Right lung (tissue), 10 donors: ENCODE data around the gene IL6ST. TPM values are rescaled to one million over a fixed set of nuclear protein-coding genes. Genes with fewer than 3 reads are reported as not detected.
A peak's percentile ranks its signal among the peaks of the same experiment; 100 is the strongest.
"Not testable (repeated sequence)": the region's sequence is repeated elsewhere in the genome, so short reads cannot be mapped to it uniquely, and the experiment has no call there.

ENCODE experiments used
- DNase-seq, 2 donors: peaks; one replicate each; pipeline ENCODE4 v3.0.0-alpha.2; 2013
- long read RNA-seq, 8 donors: transcript quantifications; one replicate each; lab custom pipeline, GENCODE V29; 2026
- polyA plus RNA-seq, 5 donors: library from polyadenylated mRNA; unstranded; fragments of 120-200 nt; gene quantifications; one replicate each; pipeline versions ENCODE4 v1.2.1 to v1.2.3, GENCODE V29; 2013; ENCODE audit warnings: inconsistent platforms in 1 of 5, low replicate concordance in 1 of 5; ENCODE audit not compliant: insufficient read length in 5 of 5, insufficient read depth in 1 of 5

The IL6ST gene
- 100 to 1,000 TPM in 4 of 5 donors, 10 to 100 TPM in 1; 89.7 to 206 (median 197) TPM for polyA plus RNA-seq
- long read RNA-seq, donor 1, full-length matches to known transcripts = 37 of 21,637 reads
- long read RNA-seq, donor 1, partial matches to known transcripts = 21,172 of 21,637 reads
- long read RNA-seq, donor 1, other reads (novel, unspliced or antisense) = 428 of 21,637 reads
- long read RNA-seq, donor 2, full-length matches to known transcripts = 15 of 7,391 reads
- long read RNA-seq, donor 2, partial matches to known transcripts = 7,281 of 7,391 reads
- long read RNA-seq, donor 2, other reads (novel, unspliced or antisense) = 95 of 7,391 reads
- long read RNA-seq, donor 3, full-length matches to known transcripts = 23 of 319 reads
- long read RNA-seq, donor 3, partial matches to known transcripts = 136 of 319 reads
- long read RNA-seq, donor 3, other reads (novel, unspliced or antisense) = 160 of 319 reads
- long read RNA-seq, donor 4, full-length matches to known transcripts = 32 of 294 reads
- long read RNA-seq, donor 4, partial matches to known transcripts = 0 of 294 reads
- long read RNA-seq, donor 4, other reads (novel, unspliced or antisense) = 262 of 294 reads
- long read RNA-seq, donor 5, full-length matches to known transcripts = 28 of 538 reads
- long read RNA-seq, donor 5, partial matches to known transcripts = 10 of 538 reads
- long read RNA-seq, donor 5, other reads (novel, unspliced or antisense) = 500 of 538 reads
- long read RNA-seq, donor 6, full-length matches to known transcripts = 31 of 14,304 reads
- long read RNA-seq, donor 6, partial matches to known transcripts = 13,963 of 14,304 reads
- long read RNA-seq, donor 6, other reads (novel, unspliced or antisense) = 310 of 14,304 reads
- long read RNA-seq, donor 7, full-length matches to known transcripts = 52 of 13,180 reads
- long read RNA-seq, donor 7, partial matches to known transcripts = 12,699 of 13,180 reads
- long read RNA-seq, donor 7, other reads (novel, unspliced or antisense) = 429 of 13,180 reads
- long read RNA-seq, donor 8, full-length matches to known transcripts = 6 of 7,520 reads
- long read RNA-seq, donor 8, partial matches to known transcripts = 7,439 of 7,520 reads
- long read RNA-seq, donor 8, other reads (novel, unspliced or antisense) = 75 of 7,520 reads

DNA sequence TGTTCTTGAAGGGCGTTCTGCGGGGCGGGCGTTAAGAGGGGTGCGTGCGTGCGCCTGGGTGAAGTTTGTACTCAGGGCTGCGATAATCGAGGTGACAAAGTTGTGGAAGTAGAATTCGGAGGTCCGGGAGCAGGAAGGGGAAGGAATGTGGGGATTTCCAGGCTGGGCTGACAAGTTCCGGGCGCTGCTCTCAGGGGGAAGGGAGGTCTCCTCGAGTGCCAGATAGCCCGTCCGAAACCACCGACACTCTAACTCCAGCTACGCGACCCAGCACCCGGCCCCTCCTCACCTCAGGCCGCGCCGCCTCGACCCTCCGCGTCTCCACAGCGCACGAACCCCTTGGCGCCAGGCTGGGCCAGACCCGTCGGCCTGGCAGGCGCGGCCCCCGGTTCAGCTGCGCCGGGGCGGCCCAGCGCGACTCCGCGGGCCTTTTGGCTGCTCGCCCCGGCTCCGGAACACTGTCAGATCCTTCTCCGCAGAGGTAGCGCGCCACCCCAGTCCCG lies at the start of gene IL6ST:
Gene IL6ST (minus strand): TSS at position 469 of the 503 bp plus-strand sequence. CDS start 18,685 bp downstream, outside the sequence.
- no peak for DNase-seq

DNA sequence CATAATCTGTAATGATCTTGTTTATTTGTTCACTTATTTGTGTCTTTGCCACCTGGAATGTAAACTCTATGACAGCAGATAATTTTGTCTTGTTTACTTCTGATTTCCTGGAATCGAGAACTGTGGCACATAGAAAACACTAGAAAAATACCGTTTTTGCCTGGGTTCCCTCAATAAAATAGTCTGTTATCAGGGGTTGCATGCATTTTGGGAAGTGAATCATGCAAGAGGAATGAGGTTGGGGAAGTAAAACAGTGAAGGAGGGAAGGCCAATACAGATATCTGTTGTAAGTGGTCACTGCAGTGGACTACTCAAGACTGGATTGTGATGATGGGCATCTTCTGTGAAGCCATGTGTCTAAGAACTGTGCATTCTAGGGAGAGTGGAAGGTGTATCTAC lies 45.2 kb upstream of the IL6ST start:
- no peak for DNase-seq

DNA sequence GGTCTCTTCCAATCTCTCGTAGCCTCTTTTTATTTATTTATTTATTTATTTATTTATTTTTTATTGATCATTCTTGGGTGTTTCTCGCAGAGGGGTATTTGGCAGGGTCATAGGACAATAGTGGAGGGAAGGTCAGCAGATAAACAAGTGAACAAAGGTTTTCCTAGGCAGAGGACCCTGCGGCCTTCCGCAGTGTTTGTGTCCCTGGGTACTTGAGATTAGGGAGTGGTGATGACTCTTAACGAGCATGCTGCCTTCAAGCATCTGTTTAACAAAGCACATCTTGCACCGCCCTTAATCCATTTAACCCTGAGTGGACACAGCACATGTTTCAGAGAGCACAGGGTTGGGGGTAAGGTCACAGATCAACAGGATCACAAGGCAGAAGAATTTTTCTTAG lies 43.4 kb upstream of the IL6ST start:
- DNase-seq = not testable (repeated sequence)

DNA sequence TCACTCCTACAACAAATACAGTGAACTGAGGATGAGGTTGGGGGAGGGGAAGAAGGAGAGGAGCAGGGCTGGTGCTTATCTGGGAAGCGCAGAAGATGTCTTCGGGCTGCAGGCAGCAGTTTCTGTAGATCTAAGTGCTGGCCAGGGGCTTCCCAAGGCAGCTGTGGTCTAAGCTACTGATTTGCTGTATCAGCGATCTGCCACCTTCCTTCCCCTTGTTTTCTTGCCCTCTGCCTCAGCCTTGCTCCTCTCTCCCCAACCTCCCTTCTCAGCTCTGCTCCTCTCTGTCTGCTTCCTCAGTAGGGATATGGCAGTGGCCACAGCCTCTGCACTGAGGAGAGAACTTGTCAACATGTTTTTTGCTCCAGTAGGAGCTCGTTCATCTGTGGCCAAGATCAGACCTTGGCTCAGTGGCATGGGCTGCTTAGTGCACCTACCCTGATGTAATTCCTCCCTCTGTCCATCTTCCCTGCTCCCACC lies 42.8 kb upstream of the IL6ST start:
- DNase-seq = no peak

DNA sequence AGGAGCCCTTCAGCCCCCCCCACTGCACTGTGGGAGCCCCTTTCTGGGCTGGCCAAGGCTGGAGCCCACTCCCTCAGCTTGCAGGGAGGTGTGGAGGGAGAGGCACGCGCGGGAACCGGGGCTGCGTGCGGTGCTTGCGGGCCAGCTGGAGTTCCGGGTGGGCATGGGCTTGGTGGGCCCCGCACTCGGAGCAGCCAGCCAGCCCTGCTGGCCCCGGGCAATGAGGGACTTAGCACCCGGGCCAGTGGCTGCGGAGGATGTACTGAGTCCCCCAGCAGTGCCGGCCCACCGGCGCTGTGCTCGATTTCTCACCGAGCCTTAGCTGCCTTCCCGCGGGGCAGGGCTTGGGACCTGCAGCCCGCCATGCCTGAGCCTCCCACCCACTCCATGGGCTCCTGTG lies 40.6 kb upstream of the IL6ST start:
- DNase-seq = not testable (repeated sequence)

DNA sequence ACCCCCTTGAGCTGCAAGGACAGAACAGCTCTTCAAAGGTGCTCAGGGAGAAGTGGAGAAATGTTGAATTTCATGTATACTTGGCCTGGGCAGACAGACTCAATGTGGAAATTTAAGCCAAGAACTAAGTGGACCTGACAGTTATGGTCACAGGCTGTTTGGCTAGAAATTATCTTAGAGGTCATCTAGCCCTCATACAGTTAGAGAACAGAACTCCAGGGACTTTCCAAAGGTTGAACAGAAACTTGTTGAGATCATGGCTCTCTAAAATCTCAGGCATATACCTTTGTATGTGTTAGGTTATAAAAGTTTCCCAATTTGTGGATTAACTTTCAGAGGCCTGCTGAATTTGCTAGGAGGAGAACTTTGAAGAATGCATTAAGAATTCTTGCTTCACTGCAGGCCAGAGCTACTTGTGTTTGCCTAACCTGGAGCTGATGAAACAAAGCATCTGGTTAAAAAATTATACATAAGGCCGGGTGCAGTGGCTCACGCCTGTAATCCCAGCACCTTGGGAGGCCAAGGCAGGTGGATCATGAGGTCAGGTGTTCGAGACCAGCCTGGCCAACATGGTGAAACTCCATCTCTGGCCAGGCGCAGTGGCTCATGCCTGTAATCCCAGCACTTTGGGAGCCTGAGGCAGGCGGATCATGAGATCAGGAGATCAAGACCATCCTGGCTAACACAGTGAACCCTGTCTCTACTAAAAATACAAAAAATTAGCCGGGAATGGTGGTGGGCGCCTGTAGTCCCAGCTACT lies 35.3 kb upstream of the IL6ST start:
- DNase-seq = not testable (repeated sequence)

DNA sequence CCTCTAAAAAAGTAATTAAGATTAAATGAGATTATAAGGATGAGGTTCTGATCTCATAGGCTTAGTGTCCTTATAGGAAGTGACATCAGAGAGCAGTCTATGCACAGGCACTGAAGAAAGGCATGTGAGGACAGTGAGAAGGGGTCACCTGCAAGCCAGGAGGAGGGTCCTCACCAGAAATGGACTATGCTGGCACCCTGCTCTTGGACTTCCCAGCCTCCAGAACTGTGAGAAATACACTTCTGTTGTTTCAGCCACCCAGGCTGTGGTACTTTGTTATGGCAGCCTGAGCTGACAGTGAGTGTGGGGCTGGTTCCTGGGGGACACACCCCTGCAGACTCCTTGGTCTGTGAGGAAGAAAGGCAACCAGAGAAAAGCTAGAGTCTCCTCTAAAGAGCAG lies 34.7 kb upstream of the IL6ST start:
- no peak for DNase-seq

DNA sequence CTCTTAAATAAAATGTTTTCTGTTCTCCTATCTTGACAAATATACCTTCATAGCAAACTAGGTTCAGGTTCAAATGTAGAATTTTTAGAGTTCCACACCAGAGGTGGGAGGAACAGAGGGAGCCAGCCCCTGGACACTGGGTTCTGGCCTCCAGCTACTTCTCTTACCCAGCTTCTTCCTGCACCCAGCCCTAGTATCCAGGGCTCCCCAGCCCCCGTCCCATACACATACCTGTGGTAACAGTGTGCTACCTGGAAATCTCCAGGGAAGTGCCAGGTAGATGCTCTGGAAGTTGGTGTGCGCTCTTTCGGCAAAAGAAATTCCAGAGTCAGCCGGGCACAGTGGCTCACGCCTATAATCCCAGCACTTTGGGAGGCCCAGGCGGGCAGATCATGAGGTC lies 33.9 kb upstream of the IL6ST start:
- no peak for DNase-seq

DNA sequence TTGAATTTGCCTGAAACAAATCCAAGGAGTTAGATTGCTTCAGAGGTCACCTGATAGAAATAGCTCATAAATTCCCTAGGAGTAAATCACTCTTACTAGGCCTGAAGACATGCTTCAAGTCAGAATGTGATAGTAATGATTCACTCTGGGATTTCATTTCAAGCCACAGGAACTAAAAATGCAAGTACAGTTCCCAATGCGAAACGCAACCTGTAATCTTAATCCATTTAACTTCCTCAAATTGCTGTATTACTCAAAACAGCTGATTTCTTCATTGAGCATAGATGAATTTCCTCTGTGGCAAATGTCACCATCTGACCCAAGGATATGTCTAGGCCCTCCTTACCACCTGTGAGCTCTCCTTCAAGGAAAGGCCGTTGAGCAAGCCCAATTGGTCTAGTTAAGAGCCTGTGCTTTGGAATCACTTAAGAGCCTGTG lies 32.1 kb upstream of the IL6ST start:
- DNase-seq = no peak

DNA sequence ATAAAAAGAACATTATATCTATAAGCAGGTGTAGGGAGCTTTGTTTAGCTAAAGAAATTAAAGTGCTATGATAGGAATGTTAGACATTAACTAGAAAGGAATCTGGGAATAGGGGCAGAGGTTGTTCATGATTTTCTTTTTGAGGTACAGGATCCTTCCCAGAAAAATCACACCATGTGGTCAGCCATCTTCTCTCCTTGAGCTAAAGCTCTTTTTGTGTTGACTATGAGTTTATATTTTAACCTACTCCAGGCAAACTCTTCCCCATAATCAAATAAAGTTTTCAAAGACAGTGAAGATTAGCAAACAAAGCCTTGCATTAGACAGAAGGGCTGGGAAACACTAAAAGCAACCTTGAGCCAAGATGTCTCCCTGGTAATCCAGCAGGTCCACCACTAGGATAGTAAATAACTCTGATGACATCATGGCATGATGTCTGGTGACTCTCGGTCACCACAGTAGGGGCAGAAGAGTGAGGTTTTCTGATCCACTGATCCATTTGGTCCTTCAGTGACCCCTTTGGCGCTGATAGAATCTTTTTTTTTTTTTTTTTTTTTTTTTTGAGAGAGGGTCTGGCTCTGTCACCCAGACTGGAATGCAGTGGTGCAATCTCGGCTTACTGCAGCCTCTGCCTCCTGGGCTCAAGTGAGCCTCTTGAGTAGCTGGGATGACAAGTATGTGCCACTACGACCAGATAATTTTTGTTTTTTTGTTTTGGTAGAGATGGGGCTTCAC lies 30.6 kb upstream of the IL6ST start:
- DNase-seq = no peak

DNA sequence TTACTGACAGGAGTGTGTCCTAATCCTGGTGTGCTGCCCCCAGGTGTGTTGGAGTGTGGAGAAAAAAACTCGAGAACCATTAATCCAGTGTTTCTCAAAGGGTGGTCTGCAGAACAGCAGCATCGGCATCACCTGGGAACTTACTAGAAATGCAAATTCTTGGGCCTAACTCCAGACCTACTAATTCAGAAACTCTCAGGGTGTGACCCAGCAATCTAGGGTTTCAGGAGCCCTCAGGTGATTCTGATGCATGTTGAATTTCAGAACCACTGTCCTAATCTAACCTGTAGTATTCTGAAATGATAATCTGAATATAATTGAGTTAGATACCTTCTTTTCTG lies 30.0 kb upstream of the IL6ST start:
- no peak for DNase-seq

DNA sequence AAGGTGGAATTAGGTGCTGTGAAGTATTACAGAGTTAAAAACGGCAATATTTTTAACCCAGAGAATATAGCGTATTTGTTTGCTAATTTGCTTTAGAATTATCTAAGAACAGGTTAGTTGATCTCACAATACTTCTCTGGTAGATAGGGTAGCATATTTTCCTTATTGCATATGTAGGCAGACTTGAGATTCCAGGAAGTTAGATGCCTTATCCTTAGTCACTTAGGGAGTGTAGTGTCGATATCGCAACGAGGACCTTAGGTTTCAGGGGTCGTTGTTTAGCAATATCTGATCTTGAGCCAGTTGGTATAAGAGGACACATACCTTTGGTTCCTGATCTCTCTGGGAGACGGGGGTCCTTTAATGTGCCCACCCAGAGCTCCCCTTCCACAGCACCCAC lies 28.5 kb upstream of the IL6ST start:
- no peak for DNase-seq

DNA sequence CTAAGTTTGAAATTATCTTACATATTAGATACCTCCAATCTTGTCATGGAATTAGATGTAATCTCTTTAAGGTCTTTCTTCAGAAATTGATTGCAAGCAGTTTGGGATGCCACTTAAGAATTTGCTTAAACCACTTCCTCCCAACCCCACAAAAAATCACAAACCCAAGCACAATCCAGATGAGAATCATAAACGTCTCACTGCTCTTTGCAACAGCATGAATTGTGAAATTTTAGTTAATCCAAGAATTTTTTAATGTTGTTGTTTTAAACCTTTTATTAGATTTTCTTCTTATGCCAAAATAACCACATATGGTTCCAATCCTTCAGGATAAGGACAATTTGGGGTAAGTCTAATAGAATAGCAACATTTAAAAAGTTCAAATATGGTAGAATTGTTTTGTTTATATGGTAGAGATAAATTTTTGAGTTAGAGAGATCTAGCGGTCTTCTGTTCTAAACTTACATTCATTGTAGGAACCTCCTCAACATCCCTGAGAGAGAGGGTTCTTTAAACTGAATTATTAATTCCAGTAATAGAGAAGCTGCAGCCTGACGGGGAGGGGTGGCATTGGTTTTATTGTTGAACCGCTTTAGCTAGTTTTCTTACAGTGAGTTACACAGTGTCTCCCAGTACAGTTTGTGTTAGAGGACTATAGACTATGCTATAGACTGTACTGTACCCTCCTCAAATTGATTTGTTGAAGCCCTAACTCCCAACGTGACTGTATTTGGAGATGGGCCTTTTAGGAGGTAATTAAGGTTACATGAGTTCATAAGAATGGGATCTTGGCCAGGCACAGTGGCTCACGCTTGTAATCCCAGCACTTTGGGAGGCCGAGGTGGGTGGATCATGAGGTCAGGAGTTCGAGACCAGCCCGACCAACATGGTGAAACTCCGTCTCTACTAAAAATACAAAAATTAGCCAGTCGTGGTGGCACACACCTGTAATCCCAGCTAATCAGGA lies 24.8 kb upstream of the IL6ST start:
- peak in 1 of 2 donors; percentile 46 for DNase-seq

DNA sequence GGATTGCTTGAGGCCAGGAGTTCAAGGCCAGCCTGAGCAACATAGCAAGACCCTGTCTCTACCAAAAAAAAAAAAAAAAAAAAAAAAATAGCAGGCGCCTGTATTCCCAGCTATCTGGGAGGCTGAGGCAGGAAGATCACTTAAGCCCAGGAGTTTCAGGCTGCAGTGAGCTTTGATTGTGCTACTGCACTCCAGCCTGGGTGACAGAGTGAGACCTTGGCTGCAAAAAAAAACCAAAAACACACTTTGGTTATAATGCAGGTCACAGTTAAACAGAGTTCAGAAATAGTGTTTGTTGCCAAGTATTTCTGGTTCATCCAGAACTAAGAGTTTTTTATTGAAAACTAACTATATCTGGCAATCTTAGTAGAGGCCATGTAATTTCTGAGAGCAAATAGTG lies 24.1 kb upstream of the IL6ST start:
- DNase-seq = no peak

DNA sequence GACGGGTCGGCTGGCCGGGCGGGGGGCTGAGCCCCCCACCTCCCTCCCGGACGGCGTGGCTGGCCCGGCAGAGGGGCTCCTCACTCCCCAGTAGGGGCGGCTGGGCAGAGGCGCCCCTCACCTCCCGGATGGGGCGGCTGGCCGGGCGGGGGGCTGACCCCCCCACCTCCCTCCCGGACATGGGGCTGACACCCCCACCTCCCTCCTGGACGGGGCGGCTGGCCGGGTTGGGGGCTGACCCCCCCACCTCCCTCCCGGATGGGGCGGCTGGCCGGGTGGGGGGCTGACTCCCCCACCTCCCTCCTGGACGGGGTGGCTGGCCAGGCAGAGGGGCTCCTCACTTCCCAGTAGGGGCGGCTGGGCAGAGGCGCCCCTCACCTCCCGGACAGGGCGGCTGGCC lies 19.9 kb upstream of the IL6ST start:
- DNase-seq = not testable (repeated sequence)

DNA sequence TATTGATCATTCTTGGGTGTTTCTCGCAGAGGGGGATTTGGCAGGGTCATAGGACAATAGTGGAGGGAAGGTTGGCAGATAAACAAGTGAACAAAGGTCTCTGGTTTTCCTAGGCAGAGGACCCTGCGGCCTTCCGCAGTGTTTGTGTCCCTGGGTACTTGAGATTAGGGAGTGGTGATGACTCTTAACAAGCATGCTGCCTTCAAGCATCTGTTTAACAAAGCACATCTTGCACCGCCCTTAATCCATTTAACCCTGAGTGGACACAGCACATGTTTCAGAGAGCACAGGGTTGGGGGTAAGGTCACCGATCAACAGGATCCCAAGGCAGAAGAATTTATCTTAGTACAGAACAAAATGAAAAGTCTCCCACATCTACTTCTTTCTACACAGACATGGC lies 19.2 kb upstream of the IL6ST start:
- DNase-seq = not testable (repeated sequence)

DNA sequence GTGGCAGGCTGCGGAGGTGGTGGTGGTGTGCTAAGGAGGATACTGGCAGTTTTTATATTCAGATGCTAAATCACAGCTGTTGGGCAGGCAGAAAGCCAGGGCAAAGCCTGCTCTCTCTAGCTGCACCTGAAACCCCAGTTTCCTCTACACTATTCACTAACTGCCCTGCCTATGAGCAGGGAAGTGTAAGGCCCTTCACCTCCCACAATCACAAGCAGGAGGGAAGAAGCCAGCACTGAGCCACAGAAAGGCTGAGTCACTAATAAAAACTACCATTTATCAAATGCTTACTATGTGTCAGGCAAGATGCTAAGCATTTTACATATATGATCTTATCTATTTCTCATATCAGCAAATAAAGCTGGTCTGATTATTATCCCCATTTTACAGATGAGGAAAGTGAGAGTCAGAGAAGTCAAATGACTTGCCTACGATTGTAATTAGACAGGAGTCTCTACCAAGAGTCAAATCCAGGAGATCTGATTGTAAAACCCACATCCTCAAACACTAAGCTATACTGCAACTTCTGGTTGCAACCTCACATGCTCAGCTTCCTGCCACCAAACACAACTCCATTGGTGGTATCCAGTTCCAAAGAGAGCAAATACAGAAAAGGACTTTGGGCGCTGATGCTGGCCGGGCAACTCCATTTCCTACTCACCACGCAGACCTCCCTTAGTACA lies 17.7 kb upstream of the IL6ST start:
- no peak for DNase-seq

DNA sequence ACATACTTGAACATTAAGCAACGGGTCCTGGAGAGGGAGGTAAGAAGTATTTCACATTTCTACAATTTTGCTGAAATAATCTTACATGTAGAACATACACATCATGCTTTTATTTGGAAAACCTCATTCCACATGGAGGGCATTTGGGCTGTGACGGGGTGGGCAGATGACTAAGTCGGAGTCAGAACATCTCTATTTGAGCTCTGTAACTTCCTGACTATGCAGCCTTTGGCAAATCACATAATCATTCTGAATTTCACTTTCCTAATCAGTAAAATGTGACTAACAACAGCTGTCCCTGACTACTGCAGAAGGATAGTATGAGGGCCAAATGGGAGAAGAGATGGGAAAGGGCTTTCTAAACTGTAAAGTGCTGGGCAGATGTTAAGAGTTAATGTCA lies 17.1 kb upstream of the IL6ST start:
- peak in 1 of 2 donors; percentile 50 for DNase-seq
